ENCODE measurements around the gene EXOC4.

DNA sequence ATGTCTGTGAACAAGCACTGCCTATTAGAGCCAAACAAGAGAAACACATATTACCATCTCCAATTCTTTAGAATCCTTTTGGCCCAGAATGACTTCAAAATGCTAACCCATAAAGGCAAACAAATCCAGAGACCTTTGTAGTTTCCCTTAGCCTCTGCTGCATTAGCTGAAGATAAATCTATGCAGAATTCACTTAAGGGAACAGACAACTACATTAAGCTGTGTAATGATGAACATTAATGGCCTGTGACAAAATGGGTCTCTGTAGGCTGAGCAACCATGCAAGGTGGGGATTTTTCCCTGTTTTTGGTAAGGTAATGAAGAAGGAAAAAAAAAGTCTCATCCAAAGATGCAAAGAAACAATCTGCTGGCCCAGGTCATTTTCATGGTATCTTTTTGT, 411.6 kb downstream of the EXOC4 start:
- TF ChIP-seq YY1 (IDR thresholded peaks at IDR 0.05; ENCODE audit: insufficient read depth, insufficient read length) (no peak), ZNF274 (IDR thresholded peaks at IDR 0.05; ENCODE audit: low read depth, low read length) (no peak)

Data from NT2/D1 (cell line).